Activated naive CD8-positive, alpha-beta T cell treated with anti-CD3 and anti-CD28 coated beads, Interleukin-2, amount 10 ng/mL, durations not matched to agents 7 days and 5 days (primary cell): ENCODE results near the gene LHFPL2. TPM values are rescaled to one million over a fixed set of nuclear protein-coding genes. Genes with fewer than 3 reads are reported as not detected.

Experiments used
- ATAC-seq: fragments of 150-1000 bp; cut with Tn5 transposase; one replicate; pipeline ENCODE4 v1.10.0; 2021; ENCODE audit warnings: low read depth, moderate library complexity
- POLR2A ChIA-PET: fragments of 350-600 bp; sonication (Branson Sonifier 250); formaldehyde crosslinking; loops from one replicate; lab custom pipeline; 2021; ENCODE audit warnings: antibody characterized with exemption; lab: Charles Lee
- DNase-seq: peaks from one replicate; pipeline ENCODE4 v3.0.0; 2021
- H3K27ac Mint-ChIP-seq: one replicate; pipeline ENCODE4 v1.8.0; 2022; ENCODE audit warnings: mild to moderate bottlenecking, mixed read lengths
- H3K27me3 Mint-ChIP-seq: one replicate; pipeline ENCODE4 v1.8.0; 2022; ENCODE audit warnings: mild to moderate bottlenecking, moderate library complexity, mixed read lengths
- H3K36me3 Mint-ChIP-seq: one replicate; pipeline ENCODE4 v1.8.0; 2021; ENCODE audit warnings: mild to moderate bottlenecking, mixed read lengths
- H3K4me1 Mint-ChIP-seq: one replicate; pipeline ENCODE4 v1.8.0; 2021; ENCODE audit warnings: mixed read lengths
- H3K4me3 Mint-ChIP-seq: one replicate; pipeline ENCODE4 v1.8.0; 2022; ENCODE audit warnings: mild to moderate bottlenecking, moderate library complexity, mixed read lengths
- H3K9me3 Mint-ChIP-seq: one replicate; pipeline ENCODE4 v1.8.0; 2021; ENCODE audit warnings: mixed read lengths
- total RNA-seq, 2 experiments: library from RNA; stranded (reverse); gene quantifications; one replicate each; pipeline ENCODE4 v1.2.3, GENCODE V29; 2021

Gene LHFPL2
- total RNA-seq, 2 experiments from 2014 or later: 2.4 to 2.8 TPM

GRCh38 chr5:78613756-78614155 is 34.8 kb downstream of the LHFPL2 start:
- Mint-ChIP-seq H3K4me3 (no peak overlapping the region), H3K4me1 (no peaks in the 10 kb centered on the region), H3K27me3 (peaks cover 28% of the 10 kb centered on the region), H3K36me3 (no peaks in the 10 kb centered on the region), H3K27ac (no peak overlapping the region), H3K9me3 (peaks cover 1% of the 10 kb centered on the region)
- POLR2A ChIA-PET: no interaction called here
- DNase-seq (no peak), ATAC-seq (no peak)

- H3K27me3 Mint-ChIP-seq: peaks cover 28% of the 10 kb centered on the region
- no peaks in the 10 kb centered on the region for H3K4me1 Mint-ChIP-seq
- no peaks in the 10 kb centered on the region for H3K36me3 Mint-ChIP-seq
- H3K27ac Mint-ChIP-seq: no peak overlapping the region
- no peak for ATAC-seq
- POLR2A ChIA-PET: no interaction called here
- H3K4me3 Mint-ChIP-seq: no peak overlapping the region
- no peak for DNase-seq
- no peaks in the 10 kb centered on the region for H3K9me3 Mint-ChIP-seq
Measured at GRCh38 chr5:78613151-78613533, 35.4 kb downstream of the LHFPL2 start.

- H3K36me3 Mint-ChIP-seq: no peaks in the 10 kb centered on the region
- POLR2A ChIA-PET: no interaction called here
- ATAC-seq (no peak), DNase-seq (no peak)
- no peaks in the 10 kb centered on the region for H3K4me1 Mint-ChIP-seq
- H3K27ac Mint-ChIP-seq: no peak overlapping the region
- H3K4me3 Mint-ChIP-seq: no peak overlapping the region
- peaks cover 30% of the 10 kb centered on the region for H3K27me3 Mint-ChIP-seq
- no peaks in the 10 kb centered on the region for H3K9me3 Mint-ChIP-seq
Measured at GRCh38 chr5:78612227-78613150, 36.1 kb downstream of the LHFPL2 start.

- ATAC-seq (no peak), DNase-seq (no peak)
- Mint-ChIP-seq H3K27ac (no peak overlapping the region), H3K4me3 (no peak overlapping the region), H3K9me3 (no peaks in the 10 kb centered on the region), H3K27me3 (peaks cover 30% of the 10 kb centered on the region), H3K4me1 (no peaks in the 10 kb centered on the region), H3K36me3 (no peaks in the 10 kb centered on the region)
- POLR2A ChIA-PET: no interaction called here
Measured at GRCh38 chr5:78611126-78611605, 37.4 kb downstream of the LHFPL2 start.

GRCh38 chr5:78610636-78611035 is 37.9 kb downstream of the LHFPL2 start:
- no peak overlapping the region for H3K27ac Mint-ChIP-seq
- ATAC-seq (no peak), DNase-seq (no peak)
- H3K27me3 Mint-ChIP-seq: peaks cover 27% of the 10 kb centered on the region
- POLR2A ChIA-PET: no interaction called here
- no peak overlapping the region for H3K4me3 Mint-ChIP-seq
- H3K4me1 Mint-ChIP-seq: no peaks in the 10 kb centered on the region
- no peaks in the 10 kb centered on the region for H3K9me3 Mint-ChIP-seq
- no peaks in the 10 kb centered on the region for H3K36me3 Mint-ChIP-seq

GRCh38 chr5:78610163-78610583 is 38.4 kb downstream of the LHFPL2 start:
- no peaks in the 10 kb centered on the region for H3K4me1 Mint-ChIP-seq
- H3K4me3 Mint-ChIP-seq: no peak overlapping the region
- ATAC-seq (no peak), DNase-seq (no peak)
- POLR2A ChIA-PET: no interaction called here
- H3K9me3 Mint-ChIP-seq: no peaks in the 10 kb centered on the region
- H3K27me3 Mint-ChIP-seq: peaks cover 23% of the 10 kb centered on the region
- H3K36me3 Mint-ChIP-seq: no peaks in the 10 kb centered on the region
- no peak overlapping the region for H3K27ac Mint-ChIP-seq

GRCh38 chr5:78607864-78608263 is 40.7 kb downstream of the LHFPL2 start:
- Mint-ChIP-seq H3K9me3 (no peaks in the 10 kb centered on the region), H3K36me3 (no peaks in the 10 kb centered on the region), H3K27ac (no peak overlapping the region), H3K4me1 (no peaks in the 10 kb centered on the region), H3K4me3 (no peak overlapping the region), H3K27me3 (peaks cover 9% of the 10 kb centered on the region)
- ATAC-seq: no peak
- POLR2A ChIA-PET: no interaction called here
- no peak for DNase-seq

GRCh38 chr5:78606241-78606640 is 42.3 kb downstream of the LHFPL2 start:
- H3K9me3 Mint-ChIP-seq: no peaks in the 10 kb centered on the region
- ATAC-seq (no peak), DNase-seq (no peak)
- POLR2A ChIA-PET: no interaction called here
- peaks cover 6% of the 10 kb centered on the region for H3K27me3 Mint-ChIP-seq
- H3K27ac Mint-ChIP-seq: no peak overlapping the region
- H3K36me3 Mint-ChIP-seq: no peaks in the 10 kb centered on the region
- no peak overlapping the region for H3K4me3 Mint-ChIP-seq
- H3K4me1 Mint-ChIP-seq: no peaks in the 10 kb centered on the region

- DNase-seq: no peak
- no peak for ATAC-seq
- POLR2A ChIA-PET: no interaction called here
- no peaks in the 10 kb centered on the region for H3K36me3 Mint-ChIP-seq
- peaks cover 6% of the 10 kb centered on the region for H3K27me3 Mint-ChIP-seq
- no peak overlapping the region for H3K4me3 Mint-ChIP-seq
- H3K9me3 Mint-ChIP-seq: no peaks in the 10 kb centered on the region
- no peak overlapping the region for H3K27ac Mint-ChIP-seq
- H3K4me1 Mint-ChIP-seq: no peaks in the 10 kb centered on the region
Measured at GRCh38 chr5:78605611-78606010, 43.0 kb downstream of the LHFPL2 start.

- H3K27ac Mint-ChIP-seq: no peak overlapping the region
Measured at GRCh38 chr5:78604689-78605285, 43.8 kb downstream of the LHFPL2 start.

GRCh38 chr5:78603636-78604175 is 44.9 kb downstream of the LHFPL2 start:
- Mint-ChIP-seq H3K36me3 (no peaks in the 10 kb centered on the region), H3K27me3 (peaks cover 10% of the 10 kb centered on the region), H3K4me1 (no peaks in the 10 kb centered on the region), H3K9me3 (no peaks in the 10 kb centered on the region), H3K27ac (no peak overlapping the region), H3K4me3 (no peak overlapping the region)
- DNase-seq (no peak), ATAC-seq (no peak)
- POLR2A ChIA-PET: no interaction called here

More at GRCh38 chr5:78604689-78605285, 43.8 kb downstream of the LHFPL2 start:
- Mint-ChIP-seq H3K36me3 (no peaks in the 10 kb centered on the region), H3K27me3 (peaks cover 7% of the 10 kb centered on the region), H3K4me1 (no peaks in the 10 kb centered on the region), H3K9me3 (no peaks in the 10 kb centered on the region), H3K4me3 (no peak overlapping the region)
- DNase-seq: no peak
- POLR2A ChIA-PET: no interaction called here
- no peak for ATAC-seq

GRCh38 chr5:78602400-78602799 is 46.2 kb downstream of the LHFPL2 start:
- H3K4me3 Mint-ChIP-seq: no peak overlapping the region
- H3K9me3 Mint-ChIP-seq: no peaks in the 10 kb centered on the region
- POLR2A ChIA-PET: no interaction called here
- ATAC-seq: no peak
- H3K27ac Mint-ChIP-seq: no peak overlapping the region
- H3K36me3 Mint-ChIP-seq: no peaks in the 10 kb centered on the region
- no peak for DNase-seq
- H3K4me1 Mint-ChIP-seq: no peaks in the 10 kb centered on the region
- H3K27me3 Mint-ChIP-seq: peaks cover 8% of the 10 kb centered on the region

- POLR2A ChIA-PET: no interaction called here
- Mint-ChIP-seq H3K27ac (no peak overlapping the region), H3K4me3 (no peak overlapping the region), H3K27me3 (peaks cover 11% of the 10 kb centered on the region), H3K9me3 (no peaks in the 10 kb centered on the region), H3K4me1 (no peaks in the 10 kb centered on the region), H3K36me3 (no peaks in the 10 kb centered on the region)
- ATAC-seq (no peak), DNase-seq (no peak)
Measured at GRCh38 chr5:78601559-78602314, 46.8 kb downstream of the LHFPL2 start.
